ENCODE data around the gene PSMD1. TPM values are rescaled to one million over a fixed set of nuclear protein-coding genes. Genes with fewer than 3 reads are reported as not detected.

The PSMD1 gene
- total RNA-seq, 2 experiments from 2014 or later = 141 to 143 TPM

GRCh38 chr2:231104115-231104713 is 47.5 kb downstream of the PSMD1 start:
- H3K27ac Mint-ChIP-seq = no peak overlapping the region
- peaks cover 9% of the 10 kb centered on the region for H3K9me3 Mint-ChIP-seq
- peak; percentile 24 for DNase-seq
- H3K4me3 Mint-ChIP-seq = no peak overlapping the region
- H3K4me1 Mint-ChIP-seq = peaks cover 9% of the 10 kb centered on the region
- peaks cover 38% of the 10 kb centered on the region for H3K36me3 Mint-ChIP-seq
- H3K27me3 Mint-ChIP-seq = no peaks in the 10 kb centered on the region

- H3K4me3 Mint-ChIP-seq = no peak overlapping the region
- H3K27ac Mint-ChIP-seq = no peak overlapping the region
- H3K36me3 Mint-ChIP-seq = peaks cover 37% of the 10 kb centered on the region
- no peak for DNase-seq
- no peaks in the 10 kb centered on the region for H3K9me3 Mint-ChIP-seq
- no peaks in the 10 kb centered on the region for H3K27me3 Mint-ChIP-seq
- H3K4me1 Mint-ChIP-seq = no peaks in the 10 kb centered on the region
Measured at GRCh38 chr2:231110551-231110950, 53.9 kb downstream of the PSMD1 start.

- Mint-ChIP-seq H3K9me3 (no peaks in the 10 kb centered on the region), H3K36me3 (peaks cover 34% of the 10 kb centered on the region), H3K27me3 (no peaks in the 10 kb centered on the region), H3K4me3 (no peak overlapping the region), H3K27ac (no peak overlapping the region), H3K4me1 (no peaks in the 10 kb centered on the region)
- no peak for DNase-seq
Measured at GRCh38 chr2:231111987-231112386, 55.3 kb downstream of the PSMD1 start.

- no peaks in the 10 kb centered on the region for H3K27me3 Mint-ChIP-seq
- H3K9me3 Mint-ChIP-seq = no peaks in the 10 kb centered on the region
- no peak overlapping the region for H3K4me3 Mint-ChIP-seq
- peaks cover 28% of the 10 kb centered on the region for H3K36me3 Mint-ChIP-seq
- DNase-seq = no peak
- no peak overlapping the region for H3K27ac Mint-ChIP-seq
- H3K4me1 Mint-ChIP-seq = no peaks in the 10 kb centered on the region
Measured at GRCh38 chr2:231113489-231113888, 56.8 kb downstream of the PSMD1 start.

GRCh38 chr2:231115651-231116050 is 59.0 kb downstream of the PSMD1 start:
- Mint-ChIP-seq H3K36me3 (peaks cover 21% of the 10 kb centered on the region), H3K27me3 (no peaks in the 10 kb centered on the region), H3K4me3 (no peak overlapping the region), H3K27ac (no peak overlapping the region), H3K4me1 (no peaks in the 10 kb centered on the region), H3K9me3 (no peaks in the 10 kb centered on the region)
- no peak for DNase-seq

- Mint-ChIP-seq H3K27ac (no peak overlapping the region), H3K9me3 (no peaks in the 10 kb centered on the region), H3K27me3 (no peaks in the 10 kb centered on the region), H3K36me3 (peaks cover 11% of the 10 kb centered on the region), H3K4me1 (no peaks in the 10 kb centered on the region), H3K4me3 (no peak overlapping the region)
- no peak for DNase-seq
Measured at GRCh38 chr2:231117148-231117547, 60.5 kb downstream of the PSMD1 start.

- no peak overlapping the region for H3K4me3 Mint-ChIP-seq
- H3K9me3 Mint-ChIP-seq = no peaks in the 10 kb centered on the region
- peaks cover under 1% of the 10 kb centered on the region for H3K4me1 Mint-ChIP-seq
- H3K36me3 Mint-ChIP-seq = peaks cover 10% of the 10 kb centered on the region
- no peaks in the 10 kb centered on the region for H3K27me3 Mint-ChIP-seq
- no peak overlapping the region for H3K27ac Mint-ChIP-seq
- DNase-seq = no peak
Measured at GRCh38 chr2:231117922-231118613, 61.4 kb downstream of the PSMD1 start.

- Mint-ChIP-seq H3K4me1 (peaks cover 5% of the 10 kb centered on the region), H3K4me3 (no peak overlapping the region), H3K27ac (no peak overlapping the region), H3K9me3 (no peaks in the 10 kb centered on the region), H3K27me3 (no peaks in the 10 kb centered on the region), H3K36me3 (peaks cover 10% of the 10 kb centered on the region)
- no peak for DNase-seq
Measured at GRCh38 chr2:231118614-231118942, 61.9 kb downstream of the PSMD1 start.

- Mint-ChIP-seq H3K27ac (no peak overlapping the region), H3K27me3 (no peaks in the 10 kb centered on the region)
- no peak for DNase-seq
Measured at GRCh38 chr2:231123362-231123898, 66.8 kb downstream of the PSMD1 start.

GRCh38 chr2:231124838-231125568 is 68.3 kb downstream of the PSMD1 start, which contains the start of gene HTR2B:
TSS of gene HTR2B (minus strand) at chr2:231125042. CDS start at chr2:231123764, 1,278 bp downstream.
- peaks cover 4% of the 10 kb centered on the region for H3K36me3 Mint-ChIP-seq
- no peak within 1 kb of the TSS for H3K4me3 Mint-ChIP-seq
- H3K9me3 Mint-ChIP-seq = no peaks in the 10 kb centered on the region
- no peak within 1 kb of the TSS for H3K27ac Mint-ChIP-seq
- peaks cover 15% of the 10 kb centered on the region for H3K4me1 Mint-ChIP-seq
- no peak for DNase-seq
- no peaks in the 10 kb centered on the region for H3K27me3 Mint-ChIP-seq

More at GRCh38 chr2:231123362-231123898, 66.8 kb downstream of the PSMD1 start:
- Mint-ChIP-seq H3K9me3 (no peaks in the 10 kb centered on the region), H3K4me3 (no peak overlapping the region), H3K4me1 (peaks cover 15% of the 10 kb centered on the region), H3K36me3 (peaks cover 4% of the 10 kb centered on the region)

GRCh38 chr2:231126123-231126522 is 69.5 kb downstream of the PSMD1 start:
- no peak overlapping the region for H3K27ac Mint-ChIP-seq
- DNase-seq = no peak
- H3K4me3 Mint-ChIP-seq = no peak overlapping the region
- no peaks in the 10 kb centered on the region for H3K27me3 Mint-ChIP-seq
- H3K9me3 Mint-ChIP-seq = no peaks in the 10 kb centered on the region
- H3K36me3 Mint-ChIP-seq = peaks cover 2% of the 10 kb centered on the region
- H3K4me1 Mint-ChIP-seq = peaks cover 15% of the 10 kb centered on the region

- Mint-ChIP-seq H3K4me3 (no peak overlapping the region), H3K9me3 (no peaks in the 10 kb centered on the region), H3K36me3 (peaks cover 2% of the 10 kb centered on the region), H3K27me3 (no peaks in the 10 kb centered on the region), H3K4me1 (peaks cover 15% of the 10 kb centered on the region), H3K27ac (no peak overlapping the region)
- DNase-seq = no peak
Measured at GRCh38 chr2:231127480-231127879, 70.8 kb downstream of the PSMD1 start.

- H3K27ac Mint-ChIP-seq = no peak overlapping the region
- no peaks in the 10 kb centered on the region for H3K9me3 Mint-ChIP-seq
- DNase-seq = no peak
- peaks cover 2% of the 10 kb centered on the region for H3K36me3 Mint-ChIP-seq
- peaks cover 17% of the 10 kb centered on the region for H3K4me1 Mint-ChIP-seq
- H3K27me3 Mint-ChIP-seq = no peaks in the 10 kb centered on the region
- H3K4me3 Mint-ChIP-seq = no peak overlapping the region
Measured at GRCh38 chr2:231127936-231128335, 71.3 kb downstream of the PSMD1 start.

GRCh38 chr2:231128541-231128940 is 71.9 kb downstream of the PSMD1 start:
- no peaks in the 10 kb centered on the region for H3K9me3 Mint-ChIP-seq
- peaks cover 2% of the 10 kb centered on the region for H3K36me3 Mint-ChIP-seq
- H3K27ac Mint-ChIP-seq = no peak overlapping the region
- H3K4me3 Mint-ChIP-seq = no peak overlapping the region
- DNase-seq = no peak
- H3K4me1 Mint-ChIP-seq = peaks cover 14% of the 10 kb centered on the region
- no peaks in the 10 kb centered on the region for H3K27me3 Mint-ChIP-seq

- Mint-ChIP-seq H3K36me3 (peaks cover 2% of the 10 kb centered on the region), H3K9me3 (no peaks in the 10 kb centered on the region), H3K4me3 (no peak overlapping the region), H3K4me1 (peaks cover 9% of the 10 kb centered on the region), H3K27me3 (no peaks in the 10 kb centered on the region), H3K27ac (no peak overlapping the region)
- DNase-seq = no peak
Measured at GRCh38 chr2:231129216-231129615, 72.5 kb downstream of the PSMD1 start.

Data from activated naive CD8-positive, alpha-beta T cell treated with anti-CD3 and anti-CD28 coated beads for 36 hours (primary cell).